Endodermal cell (in vitro differentiated cells): Measurements from ENCODE around the gene CNDP1. TPM values are rescaled to one million over a fixed set of nuclear protein-coding genes. Genes with fewer than 3 reads are reported as not detected.
"Not testable (repeated sequence)": the region's sequence is repeated elsewhere in the genome, so short reads cannot be mapped to it uniquely, and the experiment has no call there.

ENCODE experiments used
- DNase-seq: peaks from one replicate; pipeline ENCODE4 v3.0.0-alpha.2; 2017
- H3K27ac ChIP-seq: 2 replicates; pipeline ENCODE4 v1.5.1; 2013; ENCODE audit warnings: mild to moderate bottlenecking, low read depth, low read length, moderate library complexity
- H3K27me3 ChIP-seq: 2 replicates; pipeline ENCODE4 v1.6.1; 2013; ENCODE audit warnings: mild to moderate bottlenecking, low read length, moderate library complexity; ENCODE audit not compliant: insufficient read depth, control insufficient read depth, poor library complexity, severe bottlenecking
- H3K36me3 ChIP-seq: 2 replicates; pipeline ENCODE4 v1.7.0; 2013; ENCODE audit warnings: mild to moderate bottlenecking, low read length, moderate library complexity; ENCODE audit not compliant: control insufficient read depth, insufficient read depth
- H3K4me1 ChIP-seq: one replicate; pipeline ENCODE4 v1.7.0; 2013; ENCODE audit warnings: low read length; ENCODE audit not compliant: control insufficient read depth, insufficient read depth
- H3K4me3 ChIP-seq: 2 replicates; pipeline ENCODE4 v1.5.1; 2013; ENCODE audit warnings: mild to moderate bottlenecking, low read length, moderate library complexity
- H3K9ac ChIP-seq: 2 replicates; pipeline ENCODE4 v1.6.1; 2013; ENCODE audit warnings: mild to moderate bottlenecking, low read length, moderate library complexity; ENCODE audit not compliant: poor library complexity, severe bottlenecking; ENCODE audit errors: extremely low read depth
- H3K9me3 ChIP-seq: 2 replicates; pipeline ENCODE4 v1.6.1; 2013; ENCODE audit warnings: mild to moderate bottlenecking, low read length, moderate library complexity; ENCODE audit not compliant: control insufficient read depth
- H3K27ac Mint-ChIP-seq: 2 replicates; pipeline ENCODE4 v1.8.0; 2020; ENCODE audit warnings: mixed read lengths
- H3K27me3 Mint-ChIP-seq: 2 replicates; pipeline ENCODE4 v1.8.0; 2021; ENCODE audit warnings: mild to moderate bottlenecking, mixed read lengths; ENCODE audit not compliant: insufficient read depth
- H3K36me3 Mint-ChIP-seq: 2 replicates; pipeline ENCODE4 v1.8.0; 2020; ENCODE audit warnings: low read depth, mixed read lengths
- H3K4me1 Mint-ChIP-seq: 2 replicates; pipeline ENCODE4 v1.8.0; 2020; ENCODE audit warnings: mixed read lengths
- H3K4me3 Mint-ChIP-seq: 2 replicates; pipeline ENCODE4 v1.8.0; 2020; ENCODE audit warnings: mild to moderate bottlenecking, moderate library complexity, mixed read lengths
- H3K9me3 Mint-ChIP-seq: 2 replicates; pipeline ENCODE4 v1.8.0; 2020; ENCODE audit warnings: mild to moderate bottlenecking, mixed read lengths
- WGBS, 2 experiments: methylation state at CpG; one replicate each; pipeline versions ENCODE4 v1.1.5 to v1.1.7; 2013; ENCODE audit warnings: missing lambda C conversion rate in 2 of 2, mixed read lengths in 1 of 2; ENCODE audit not compliant: insufficient coverage in 1 of 2, insufficient read length in 1 of 2; 5-methylcytosine and 5-hydroxymethylcytosine counted together
- total RNA-seq, 2 donors: library from RNA; stranded (reverse); fragmentation: NEBNext Ultra II Directional in 1 of 2; extraction: Animal tissue kit (Norgen Biotek cat#: 25700) in 1 of 2; gene quantifications; 2 replicates in 1 of 2; 3 replicates in 1 of 2; pipeline ENCODE4 v1.2.1, GENCODE V29; 2021
- TF ChIP-seq, protein P1 (sequence below): fragments of 200-600 bp; sonication (generic); conservative IDR thresholded peaks from 2 replicates; pipeline ENCODE4 v1.5.0; 2021; ENCODE audit warnings: antibody characterized with exemption, mild to moderate bottlenecking

Gene CNDP1
- total RNA-seq, 2 donors from 2014 or later: 0.51 TPM; not detected in 1

DNA sequence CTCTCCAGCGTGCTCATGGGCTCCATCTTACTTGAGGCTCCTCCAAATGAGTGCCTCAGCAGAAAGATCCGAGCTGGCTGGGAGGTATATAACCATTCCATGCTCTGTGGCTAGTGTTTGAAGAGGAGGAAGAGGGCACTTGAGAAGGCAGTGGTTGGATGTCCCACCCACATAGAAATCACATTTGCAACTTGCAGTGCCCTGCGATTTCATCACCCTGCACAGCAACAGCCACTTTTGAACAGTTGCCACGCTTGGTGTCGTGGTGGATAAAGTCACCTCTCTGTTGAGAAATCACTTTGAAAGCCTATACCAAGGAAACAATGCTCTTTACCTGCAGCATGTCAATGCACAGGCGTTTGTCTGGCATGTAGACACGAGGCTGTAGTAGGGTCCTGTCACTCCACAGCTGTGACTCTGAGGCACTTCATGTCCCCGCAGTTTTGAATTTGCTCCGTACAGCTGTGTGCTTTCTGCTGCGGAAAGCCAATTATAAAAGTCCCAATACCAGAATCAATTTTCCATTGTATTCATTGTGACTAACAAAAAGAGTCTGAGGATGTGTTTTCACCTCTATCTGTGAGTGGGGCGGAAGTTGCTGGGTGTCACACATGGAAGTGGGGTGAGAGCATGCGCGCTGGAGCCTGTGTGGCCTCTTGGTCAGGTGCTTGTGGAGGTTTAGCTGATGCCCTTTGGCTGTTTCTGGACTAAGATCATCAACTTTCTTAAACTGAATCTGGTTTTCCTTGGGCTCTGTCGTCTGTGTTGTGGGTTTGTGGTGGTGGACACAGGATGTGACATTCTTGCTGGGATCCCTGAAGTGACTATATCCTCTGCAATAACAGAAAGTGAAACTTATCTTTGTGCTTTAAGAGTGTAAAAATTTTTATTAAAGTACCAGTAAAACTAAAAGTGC, 35.3 kb upstream of the CNDP1 start:
- Mint-ChIP-seq H3K36me3 (peaks cover 58% of the 10 kb centered on the region), H3K4me1 (peaks cover 42% of the 10 kb centered on the region), H3K27me3 (no peaks in the 10 kb centered on the region), H3K4me3 (peak overlapping the region; percentile 27), H3K27ac (peak overlapping the region; percentile 53), H3K9me3 (no peaks in the 10 kb centered on the region)
- Histone ChIP-seq H3K36me3 (peaks cover 62% of the 10 kb centered on the region), H3K27me3 (no peaks in the 10 kb centered on the region), H3K4me1 (peaks cover 6% of the 10 kb centered on the region), H3K9ac (no peak overlapping the region), H3K27ac (no peak overlapping the region), H3K4me3 (peak overlapping the region; percentile 61), H3K9me3 (no peaks in the 10 kb centered on the region)
- DNase-seq: no peak
- TF ChIP-seq, protein P1, sequence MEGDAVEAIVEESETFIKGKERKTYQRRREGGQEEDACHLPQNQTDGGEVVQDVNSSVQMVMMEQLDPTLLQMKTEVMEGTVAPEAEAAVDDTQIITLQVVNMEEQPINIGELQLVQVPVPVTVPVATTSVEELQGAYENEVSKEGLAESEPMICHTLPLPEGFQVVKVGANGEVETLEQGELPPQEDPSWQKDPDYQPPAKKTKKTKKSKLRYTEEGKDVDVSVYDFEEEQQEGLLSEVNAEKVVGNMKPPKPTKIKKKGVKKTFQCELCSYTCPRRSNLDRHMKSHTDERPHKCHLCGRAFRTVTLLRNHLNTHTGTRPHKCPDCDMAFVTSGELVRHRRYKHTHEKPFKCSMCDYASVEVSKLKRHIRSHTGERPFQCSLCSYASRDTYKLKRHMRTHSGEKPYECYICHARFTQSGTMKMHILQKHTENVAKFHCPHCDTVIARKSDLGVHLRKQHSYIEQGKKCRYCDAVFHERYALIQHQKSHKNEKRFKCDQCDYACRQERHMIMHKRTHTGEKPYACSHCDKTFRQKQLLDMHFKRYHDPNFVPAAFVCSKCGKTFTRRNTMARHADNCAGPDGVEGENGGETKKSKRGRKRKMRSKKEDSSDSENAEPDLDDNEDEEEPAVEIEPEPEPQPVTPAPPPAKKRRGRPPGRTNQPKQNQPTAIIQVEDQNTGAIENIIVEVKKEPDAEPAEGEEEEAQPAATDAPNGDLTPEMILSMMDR: no peak
- 90 to 98% methylated on average over 10 to 14 of the region's 14 CpGs for WGBS, 2 experiments

DNA sequence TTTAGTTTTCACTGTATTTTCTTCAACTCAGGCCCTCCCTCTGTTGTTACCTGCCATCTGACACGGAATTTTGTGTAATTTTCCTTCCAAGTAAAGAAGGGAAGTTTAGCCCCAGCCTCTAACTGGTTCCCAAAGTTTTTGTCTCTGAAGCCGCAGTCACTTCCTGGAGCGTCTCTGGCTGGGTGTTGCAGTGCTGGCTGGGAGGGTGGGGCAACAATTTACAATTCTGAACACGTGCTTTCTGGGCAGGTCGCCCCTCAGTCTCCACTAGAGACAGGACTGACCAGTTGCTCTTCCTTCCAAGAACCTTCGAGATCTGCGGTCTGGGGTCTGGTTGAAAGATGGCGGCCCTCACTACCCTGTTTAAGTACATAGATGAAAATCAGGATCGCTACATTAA, 34.7 kb upstream of the CNDP1 start:
- peaks cover 6% of the 10 kb centered on the region for H3K4me1 ChIP-seq
- H3K9me3 Mint-ChIP-seq: no peaks in the 10 kb centered on the region
- no peaks in the 10 kb centered on the region for H3K27me3 ChIP-seq
- peaks cover 42% of the 10 kb centered on the region for H3K4me1 Mint-ChIP-seq
- no peaks in the 10 kb centered on the region for H3K27me3 Mint-ChIP-seq
- H3K27ac ChIP-seq: no peak overlapping the region
- H3K4me3 ChIP-seq: peak overlapping the region; percentile 61
- H3K9ac ChIP-seq: no peak overlapping the region
- WGBS, 2 experiments: 80 to 88% methylated on average over 8 to 9 of the region's 9 CpGs
- peaks cover 61% of the 10 kb centered on the region for H3K36me3 Mint-ChIP-seq
- peak overlapping the region; percentile 53 for H3K27ac Mint-ChIP-seq
- DNase-seq: peak; percentile 61
- peaks cover 68% of the 10 kb centered on the region for H3K36me3 ChIP-seq
- TF ChIP-seq, protein P1: no peak
- no peaks in the 10 kb centered on the region for H3K9me3 ChIP-seq
- H3K4me3 Mint-ChIP-seq: peak overlapping the region; percentile 27

DNA sequence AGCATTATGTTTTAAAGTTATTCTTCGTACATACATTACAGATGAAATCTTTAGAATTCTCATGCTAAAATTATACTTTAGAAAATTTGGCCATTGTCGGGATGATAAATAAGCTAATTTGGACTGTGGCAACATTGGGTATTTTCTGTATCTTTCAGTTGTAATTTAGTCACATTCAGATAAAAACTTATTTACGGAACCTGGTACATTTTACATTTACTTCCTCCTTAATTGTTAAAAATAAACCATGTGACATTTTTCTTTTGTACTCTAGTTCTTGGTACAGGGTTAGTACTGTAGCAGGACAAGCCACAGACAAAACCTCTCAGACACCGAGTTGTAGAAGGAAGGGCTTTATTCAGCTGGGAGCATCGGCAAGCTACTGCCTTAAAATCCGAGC, 33.9 kb upstream of the CNDP1 start:
- H3K4me3 ChIP-seq: peak overlapping the region; percentile 61
- H3K27me3 Mint-ChIP-seq: no peaks in the 10 kb centered on the region
- H3K9me3 Mint-ChIP-seq: no peaks in the 10 kb centered on the region
- H3K27me3 ChIP-seq: no peaks in the 10 kb centered on the region
- no peak for DNase-seq
- TF ChIP-seq, protein P1: no peak
- H3K9me3 ChIP-seq: no peaks in the 10 kb centered on the region
- peaks cover 65% of the 10 kb centered on the region for H3K36me3 Mint-ChIP-seq
- 94% methylated on average over 6 of the region's 6 CpGs; no CpG with 5 or more reads in 1 of the 2 experiments for WGBS, 2 experiments
- H3K27ac ChIP-seq: no peak overlapping the region
- H3K4me1 ChIP-seq: peaks cover 6% of the 10 kb centered on the region
- H3K27ac Mint-ChIP-seq: peak overlapping the region; percentile 69
- H3K36me3 ChIP-seq: peaks cover 75% of the 10 kb centered on the region
- H3K4me1 Mint-ChIP-seq: peaks cover 45% of the 10 kb centered on the region
- H3K4me3 Mint-ChIP-seq: no peak overlapping the region
- H3K9ac ChIP-seq: no peak overlapping the region

DNA sequence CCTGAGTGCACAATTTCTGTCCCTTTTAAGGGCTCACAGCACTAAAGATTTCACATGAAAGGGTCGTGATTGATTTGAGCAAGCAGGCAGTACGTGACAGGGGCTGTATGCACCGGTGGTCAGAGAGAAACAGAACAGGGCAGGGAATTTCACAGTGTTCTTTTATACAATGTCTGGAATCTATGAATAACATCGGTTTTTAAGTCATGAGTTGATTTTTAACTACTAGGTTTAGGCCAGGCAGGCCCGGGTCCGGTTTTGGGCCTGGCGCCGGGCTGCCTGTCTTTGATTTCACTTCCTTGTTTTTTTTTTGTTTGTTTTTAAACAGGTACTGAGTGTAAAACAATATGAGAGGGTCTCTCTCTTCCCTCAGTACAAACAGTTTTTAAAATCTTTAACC, 33.5 kb upstream of the CNDP1 start:
- H3K4me3 Mint-ChIP-seq, H3K9ac ChIP-seq, H3K4me3 ChIP-seq, DNase-seq, H3K4me1 ChIP-seq, H3K27ac ChIP-seq, H3K9me3 Mint-ChIP-seq, H3K9me3 ChIP-seq, H3K27me3 Mint-ChIP-seq, H3K27me3 ChIP-seq: not testable (repeated sequence)
- Mint-ChIP-seq H3K27ac (peak overlapping the region; percentile 69), H3K36me3 (peaks cover 69% of the 10 kb centered on the region), H3K4me1 (peaks cover 48% of the 10 kb centered on the region)
- H3K36me3 ChIP-seq: peaks cover 78% of the 10 kb centered on the region
- WGBS, 2 experiments: 86 to 95% methylated on average over 3 to 6 of the region's 8 CpGs
